ACHN (cell line): ENCODE results near the gene SMCP.

Source experiments
- DNase-seq: peaks from one replicate; pipeline ENCODE4 v3.0.0-alpha.2; 2015
- in situ Hi-C: cut with HindIII; loops from 2 replicates; pipeline ENCODE4 v1.10.0; 2017; ENCODE audit warnings: low sequenced_read_pairs, low pct_ligation_motif_present, low pct_unique_long_range_greater_than_20kb

The SMCP gene

GRCh38 chr1:152884506-152884905 lies 6.4 kb downstream of the SMCP start:
- no peak for DNase-seq
- in situ Hi-C loops = no loop called here

GRCh38 chr1:152884966-152885624 lies 7.0 kb downstream of the SMCP start:
- in situ Hi-C loops = no loop called here
- no peak for DNase-seq

GRCh38 chr1:152886085-152886484 lies 8.0 kb downstream of the SMCP start:
- DNase-seq = no peak
- in situ Hi-C loops = no loop called here

- in situ Hi-C loops = no loop called here
- no peak for DNase-seq
Observed at GRCh38 chr1:152886758-152887409, 8.8 kb downstream of the SMCP start.

GRCh38 chr1:152888126-152888525 lies 10.0 kb downstream of the SMCP start:
- in situ Hi-C loops = no loop called here
- no peak for DNase-seq

- in situ Hi-C loops = no loop called here
- no peak for DNase-seq
Observed at GRCh38 chr1:152899027-152899426, 20.9 kb downstream of the SMCP start.

GRCh38 chr1:152899883-152900282 lies 21.8 kb downstream of the SMCP start:
- in situ Hi-C loops = no loop called here
- DNase-seq = no peak

- in situ Hi-C loops = no loop called here
- no peak for DNase-seq
Observed at GRCh38 chr1:152901631-152902030, 23.5 kb downstream of the SMCP start.

GRCh38 chr1:152902636-152903035 lies 24.5 kb downstream of the SMCP start:
- in situ Hi-C loops = no loop called here
- no peak for DNase-seq

- in situ Hi-C loops = no loop called here
- no peak for DNase-seq
Observed at GRCh38 chr1:152904688-152905440, 26.7 kb downstream of the SMCP start.

- DNase-seq = no peak
- in situ Hi-C loops = no loop called here
Observed at GRCh38 chr1:152906023-152906565, 28.0 kb downstream of the SMCP start.

- in situ Hi-C loops = no loop called here
- DNase-seq = no peak
Observed at GRCh38 chr1:152907686-152908601, 29.8 kb downstream of the SMCP start, which contains the start of gene IVL. Gene IVL, plus strand, starts transcription at chr1:152908546. Its CDS starts 1,252 bp downstream, at chr1:152909798.

GRCh38 chr1:152909206-152909605 lies 31.1 kb downstream of the SMCP start:
- in situ Hi-C loops = no loop called here

GRCh38 chr1:152912471-152912870 lies 34.3 kb downstream of the SMCP start:
- DNase-seq = no peak
- in situ Hi-C loops = no loop called here

More at GRCh38 chr1:152909206-152909605, 31.1 kb downstream of the SMCP start:
- no peak for DNase-seq

GRCh38 chr1:152912900-152913299 lies 34.8 kb downstream of the SMCP start:
- in situ Hi-C loops = no loop called here
- no peak for DNase-seq

- DNase-seq = peak; percentile 14
- in situ Hi-C loops = no loop called here
Observed at GRCh38 chr1:152917794-152918193, 39.7 kb downstream of the SMCP start.

- in situ Hi-C loops = no loop called here
- no peak for DNase-seq
Observed at GRCh38 chr1:152919071-152919470, 40.9 kb downstream of the SMCP start.

- in situ Hi-C loops = no loop called here
- no peak for DNase-seq
Observed at GRCh38 chr1:152924191-152924590, 46.1 kb downstream of the SMCP start.
